Breast epithelium (tissue), 3 donors: ENCODE measurements around the gene UTP11.
"Not testable (repeated sequence)": the region's sequence is repeated elsewhere in the genome, so short reads cannot be mapped to it uniquely, and the experiment has no call there.

ENCODE experiments used
- CTCF ChIP-seq, 3 donors: fragments of 450-650 bp; IDR thresholded peaks; one replicate each; pipeline ENCODE4 v1.5.1; 2016 to 2017; ENCODE audit warnings: antibody characterized with exemption in 3 of 3, mild to moderate bottlenecking in 3 of 3, moderate library complexity in 3 of 3
- POLR2AphosphoS5 ChIP-seq, 3 donors: sonication (generic); formaldehyde crosslinking; IDR thresholded peaks; one replicate each; pipeline ENCODE4 v1.6.1; 2017; ENCODE audit warnings: antibody characterized with exemption in 3 of 3

GRCh38 chr1:37964106-37964505 lies 48.4 kb upstream of the UTP11 start:
- TF ChIP-seq CTCF, POLR2AphosphoS5 (IDR thresholded peaks at IDR 0.05): not testable (repeated sequence)
